AG08395 (cell line): ENCODE measurements around the gene DYNLT4.
A peak's percentile ranks its signal among the peaks of the same experiment; 100 is the strongest.
"Not testable (repeated sequence)": the region's sequence is repeated elsewhere in the genome, so short reads cannot be mapped to it uniquely, and the experiment has no call there.

Experiments
- DNase-seq: peaks from one replicate; pipeline ENCODE4 v3.0.0; 2012; ENCODE audit warnings: mixed read lengths, low spot score

DYNLT4 gene

DNA sequence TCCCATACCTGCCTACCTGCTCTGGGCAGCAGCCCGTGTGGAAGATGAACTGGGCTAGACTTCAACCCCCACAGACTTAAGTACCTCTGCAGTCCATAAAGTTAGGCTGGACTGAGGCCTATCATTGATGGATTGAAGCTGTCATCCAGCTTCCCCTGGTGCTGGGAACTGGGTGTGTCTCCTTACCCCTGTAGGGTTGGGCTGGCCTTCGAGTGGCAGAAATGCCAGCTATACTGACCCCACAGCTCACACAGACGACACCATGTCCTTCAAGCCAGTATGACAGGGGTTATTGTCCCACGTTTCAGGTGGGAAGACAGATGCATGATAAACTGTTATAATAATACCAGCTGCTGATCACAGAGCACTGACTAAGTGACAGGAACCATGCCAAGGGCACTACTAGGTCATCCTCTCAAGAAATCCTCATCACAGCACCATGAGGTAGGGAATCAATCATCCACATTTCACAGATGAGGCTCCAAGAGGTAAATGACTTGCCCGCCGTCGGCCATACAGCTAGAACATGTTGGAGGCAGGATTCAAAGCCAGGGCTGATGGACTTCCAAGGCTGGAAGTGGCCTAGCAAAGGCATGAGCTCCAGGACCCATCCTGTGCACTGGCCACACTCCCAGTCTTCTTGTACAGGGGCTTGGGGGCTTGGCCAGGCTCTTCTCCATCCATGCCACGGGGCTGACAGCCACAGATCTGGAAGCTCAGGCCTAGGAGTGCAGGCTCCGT is 18.9 kb downstream of the DYNLT4 start, which contains the start of gene BEST4:
BEST4 (minus strand) TSS at position 51 of the 741 bp plus-strand sequence. CDS start 465 bp downstream, outside the sequence.
- DNase-seq = no peak

DNA sequence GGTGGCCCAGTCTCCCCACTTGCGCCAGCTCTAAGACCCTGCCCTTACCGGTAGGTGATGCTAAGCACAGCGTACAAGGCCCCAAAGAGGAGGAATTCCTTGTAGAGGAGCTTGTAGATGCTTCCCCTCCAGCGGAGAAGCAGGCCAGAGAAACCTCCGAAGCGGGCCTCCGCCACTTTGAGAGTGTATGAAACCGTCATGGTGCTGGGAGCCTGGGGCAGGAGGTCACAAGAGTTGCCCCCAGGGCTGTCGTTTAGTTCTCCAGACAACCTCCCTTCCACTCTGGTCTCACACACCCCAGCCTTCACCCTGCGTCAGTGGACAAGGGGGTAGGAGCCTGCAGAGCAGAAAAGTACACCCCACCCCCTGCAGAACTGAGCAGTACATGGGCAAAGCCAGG is 19.6 kb downstream of the DYNLT4 start:
- no peak for DNase-seq

DNA sequence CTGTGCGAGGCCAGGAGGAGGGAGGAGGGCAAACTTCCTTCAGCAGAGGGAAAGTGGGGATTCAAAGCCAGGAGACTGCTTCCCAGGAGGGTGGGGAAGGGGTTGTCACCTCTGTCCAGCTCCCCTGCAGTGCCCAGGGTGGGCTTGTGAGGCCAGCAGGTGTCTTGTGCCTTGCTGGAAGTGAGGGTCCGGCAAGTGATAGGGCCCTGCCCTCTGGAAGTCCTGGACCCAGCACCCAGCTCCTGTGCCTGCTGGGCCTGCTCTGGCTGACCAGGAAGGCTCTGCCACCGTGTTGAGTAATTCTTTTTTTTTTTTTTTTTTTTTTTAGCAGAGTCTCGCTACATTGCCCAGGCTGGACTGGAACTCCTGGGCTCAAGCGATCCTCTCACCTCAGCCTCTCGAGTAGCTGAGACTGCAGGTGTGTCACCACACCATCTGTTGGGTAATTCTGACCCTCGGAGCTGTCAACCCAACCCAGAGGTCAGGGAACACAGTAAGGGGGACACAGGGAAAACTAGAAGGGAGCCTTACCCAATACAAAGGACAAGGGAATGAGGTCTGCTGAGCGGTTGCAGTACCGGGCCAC is 20.2 kb downstream of the DYNLT4 start:
- no peak for DNase-seq

- peak; percentile 46 for DNase-seq
Measured at GRCh38 chr1:44786138-44786840, 20.9 kb downstream of the DYNLT4 start.

- DNase-seq = no peak
Measured at GRCh38 chr1:44785501-44786137, 21.5 kb downstream of the DYNLT4 start.

DNA sequence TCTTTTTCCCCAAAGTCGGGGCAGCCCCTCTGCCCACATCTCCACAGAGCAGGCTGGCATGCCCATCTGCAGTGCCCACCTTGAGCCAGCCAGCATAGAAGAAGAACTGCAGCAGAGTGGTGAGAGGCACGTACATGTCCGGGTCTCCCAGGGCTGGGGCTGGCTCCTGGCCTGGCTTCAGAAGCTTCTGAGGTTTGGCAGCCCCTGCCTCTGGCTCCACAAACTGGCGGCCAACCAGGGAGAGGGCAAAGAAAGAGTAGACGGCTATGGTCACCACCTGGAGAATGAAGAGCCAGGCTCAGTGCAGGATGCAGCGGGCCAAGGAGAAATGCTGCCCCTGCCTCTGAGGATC is 22.1 kb downstream of the DYNLT4 start:
- no peak for DNase-seq

GRCh38 chr1:44784094-44785028 is 22.8 kb downstream of the DYNLT4 start:
- DNase-seq = no peak

DNA sequence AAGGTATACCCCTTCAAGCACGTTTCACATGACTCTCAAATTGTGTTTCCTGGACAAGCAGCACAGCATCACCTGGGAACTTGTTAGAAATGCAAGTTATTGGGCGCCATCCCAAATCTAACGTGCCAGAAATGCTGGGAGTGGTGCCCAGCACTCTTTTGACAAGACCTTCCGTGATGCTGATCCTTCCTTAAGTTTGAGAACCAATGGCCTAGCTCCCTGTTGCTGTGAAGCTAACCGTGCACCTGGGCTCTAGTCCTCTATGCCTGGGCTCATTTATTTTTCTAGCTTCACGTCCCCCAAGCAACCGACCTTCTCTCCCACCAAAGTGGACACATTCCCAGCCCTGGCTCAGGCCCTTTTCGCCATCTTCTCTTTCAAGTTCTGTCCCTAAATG is 23.5 kb downstream of the DYNLT4 start:
- no peak for DNase-seq

- DNase-seq = no peak
Measured at GRCh38 chr1:44780583-44781121, 26.5 kb downstream of the DYNLT4 start.

- DNase-seq = no peak
Measured at GRCh38 chr1:44778705-44779576, 28.2 kb downstream of the DYNLT4 start.

DNA sequence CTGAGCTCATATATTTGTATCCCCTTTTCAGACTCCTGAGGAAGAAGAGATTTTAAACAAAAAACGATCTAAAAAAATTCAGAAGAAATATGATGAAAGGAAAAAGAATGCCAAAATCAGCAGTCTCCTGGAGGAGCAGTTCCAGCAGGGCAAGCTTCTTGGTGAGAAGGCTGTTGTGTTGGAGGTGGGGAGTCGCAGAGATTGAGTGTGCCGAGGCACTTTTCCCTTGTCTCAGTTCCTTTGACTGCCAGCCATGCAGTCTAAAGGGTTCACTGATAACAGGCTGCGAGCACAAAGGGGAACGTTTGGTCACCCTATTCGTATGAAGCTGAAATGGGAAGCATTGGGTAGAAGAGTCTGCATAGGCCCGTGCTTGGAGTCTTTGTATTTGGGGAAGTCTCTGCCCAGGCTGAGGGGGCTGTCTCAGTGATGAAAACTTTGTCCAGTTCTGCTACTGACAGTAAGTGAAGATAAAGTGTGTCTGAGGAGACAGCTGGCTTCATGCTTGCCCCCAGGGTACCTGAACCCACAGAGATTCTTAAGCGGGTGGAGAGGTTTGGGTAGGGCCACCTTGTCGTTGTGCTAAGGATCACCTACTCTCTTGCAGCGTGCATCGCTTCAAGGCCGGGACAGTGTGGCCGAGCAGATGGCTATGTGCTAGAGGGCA is 29.0 kb downstream of the DYNLT4 start:
- DNase-seq = no peak

DNA sequence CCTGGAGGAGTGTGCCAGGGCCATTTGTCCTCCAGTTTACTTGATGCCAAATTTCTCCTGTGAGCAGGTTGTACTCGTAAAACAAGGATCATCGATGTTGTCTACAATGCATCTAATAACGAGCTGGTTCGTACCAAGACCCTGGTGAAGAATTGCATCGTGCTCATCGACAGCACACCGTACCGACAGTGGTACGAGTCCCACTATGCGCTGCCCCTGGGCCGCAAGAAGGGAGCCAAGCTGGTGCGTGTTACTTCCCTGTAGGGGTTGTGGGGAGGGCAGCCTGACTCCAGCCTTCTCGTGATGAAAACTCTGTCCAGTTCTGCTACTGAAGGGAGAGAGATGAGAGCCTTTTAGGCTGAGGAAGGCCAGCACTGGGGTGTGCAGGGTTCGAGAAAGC is 29.6 kb downstream of the DYNLT4 start:
- DNase-seq = no peak

GRCh38 chr1:44776730-44777068 is 30.5 kb downstream of the DYNLT4 start:
- DNase-seq = no peak

DNA sequence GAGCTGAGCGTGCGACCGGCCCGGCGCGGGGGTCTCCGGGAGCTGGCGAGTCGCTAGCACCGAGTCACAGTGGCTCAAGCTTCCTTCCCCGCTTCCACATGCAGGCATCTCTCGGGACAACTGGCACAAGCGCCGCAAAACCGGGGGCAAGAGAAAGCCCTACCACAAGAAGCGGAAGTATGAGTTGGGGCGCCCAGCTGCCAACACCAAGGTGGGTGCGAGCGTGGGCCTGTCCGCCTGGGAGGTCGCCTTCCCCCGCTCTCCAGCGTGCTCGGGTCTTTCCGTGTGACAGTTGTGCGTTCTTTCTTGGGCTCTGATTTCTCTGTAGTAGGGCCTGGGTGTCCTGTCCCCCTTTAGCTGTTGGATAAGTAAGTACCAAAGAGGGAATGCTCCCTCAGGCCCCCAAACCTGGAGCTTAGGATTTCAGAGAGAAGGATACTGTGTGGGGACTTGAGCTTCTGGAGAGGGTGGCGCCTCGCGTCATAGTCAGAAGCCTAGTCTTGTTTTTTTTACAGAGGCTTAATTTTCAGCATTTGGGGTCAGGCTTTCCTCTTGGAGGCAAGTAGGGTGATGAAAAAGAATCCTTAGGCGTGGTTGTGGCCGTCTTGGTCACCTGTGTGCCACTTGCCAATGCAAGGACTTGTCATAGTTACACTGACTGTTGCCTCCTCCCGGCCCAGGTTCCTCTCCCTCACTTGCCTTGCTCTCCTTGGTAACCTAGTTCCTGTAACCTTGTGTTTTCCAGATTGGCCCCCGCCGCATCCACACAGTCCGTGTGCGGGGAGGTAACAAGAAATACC is 31.0 kb downstream of the DYNLT4 start:
- DNase-seq = no peak

DNA sequence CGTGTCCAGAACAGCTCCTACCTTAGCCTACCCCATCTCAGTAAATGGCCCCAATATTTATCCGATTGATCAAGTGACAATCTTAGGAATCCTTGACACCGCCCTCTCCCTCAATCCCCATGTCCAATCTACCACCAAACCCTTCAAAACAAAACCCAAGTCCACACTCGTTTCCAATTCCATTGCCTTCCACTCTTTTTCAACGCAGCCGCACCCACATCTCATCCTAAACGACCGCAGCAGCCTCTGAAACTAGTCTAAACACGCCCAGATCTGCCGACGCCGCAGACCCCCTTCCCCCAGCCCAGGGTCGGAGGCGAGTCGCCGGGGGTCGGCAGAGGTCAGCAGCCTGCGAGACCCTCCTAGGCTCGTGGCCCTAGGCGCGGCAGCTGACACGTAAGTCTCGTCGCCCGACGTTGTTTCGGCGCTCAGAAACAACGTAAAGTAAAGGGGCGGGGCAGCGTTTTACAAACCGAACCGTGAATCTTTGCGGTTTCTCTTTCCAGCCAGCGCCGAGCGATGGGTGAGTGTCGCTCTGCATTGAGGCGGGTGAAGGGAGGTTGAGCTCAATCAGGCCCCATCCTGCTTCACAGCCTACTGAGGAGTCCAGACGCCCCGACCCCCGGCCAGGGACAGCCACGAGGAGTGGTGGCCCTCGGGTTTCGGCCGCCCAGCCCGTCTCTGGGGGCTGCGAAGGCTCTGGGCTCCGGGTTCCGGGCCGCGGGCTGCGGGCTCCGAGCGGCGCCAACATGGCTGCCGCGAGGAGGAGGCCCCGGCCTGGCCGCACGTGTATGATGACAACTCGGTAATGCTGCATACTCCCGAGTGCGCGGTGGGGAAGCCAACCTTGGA is 31.8 kb downstream of the DYNLT4 start, which contains the start of gene RPS8:
RPS8 (plus strand) TSS at position 463 of the 852 bp plus-strand sequence; CDS start at position 520, 57 bp downstream.
- peak; percentile 89 for DNase-seq

DNA sequence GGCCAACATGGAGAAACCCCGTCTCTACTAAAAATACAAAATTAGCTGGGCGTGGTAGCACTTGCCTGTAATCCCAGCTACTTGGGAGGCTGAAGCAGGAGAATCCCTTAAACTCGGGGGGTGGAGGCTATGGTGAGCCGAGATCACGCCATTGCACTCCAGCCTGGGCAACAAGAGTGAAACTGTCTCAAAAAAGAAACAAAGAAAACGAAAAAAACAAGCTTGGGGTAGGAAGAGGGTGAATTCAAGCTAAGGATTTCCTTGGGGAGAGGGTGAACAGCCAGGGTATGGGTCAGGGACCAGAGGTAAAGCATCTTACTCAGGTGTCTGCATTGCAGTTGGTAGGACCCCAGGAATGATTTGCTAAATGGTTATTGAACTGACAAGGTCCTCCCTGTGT is 40.7 kb downstream of the DYNLT4 start:
- not testable (repeated sequence) for DNase-seq

GRCh38 chr1:44760876-44761275 is 46.3 kb downstream of the DYNLT4 start:
- no peak for DNase-seq

- DNase-seq = no peak
Measured at GRCh38 chr1:44759077-44759476, 48.1 kb downstream of the DYNLT4 start.
